Natural killer cell (primary cell): ENCODE measurements around the gene BCL3. TPM values are rescaled to one million over a fixed set of nuclear protein-coding genes. Genes with fewer than 3 reads are reported as not detected.

Experiments
- ATAC-seq, 3 donors: fragments of 150-1000 bp in 2 of 3; fragments of 200-7000 bp in 1 of 3; cut with Tn5 transposase; 1 replicate in 1 of 3; 2 replicates in 2 of 3; pipeline ENCODE4 v1.10.0; 2021; ENCODE audit warnings: mild to moderate bottlenecking in 2 of 3, moderate library complexity in 2 of 3
- DNase-seq, 2 donors: peaks; one replicate each; pipeline versions ENCODE4 v3.0.0 to v3.0.0-alpha.2; 2013 to 2021; ENCODE audit warnings: mixed read lengths in 1 of 2
- H3K27ac ChIP-seq: one replicate; pipeline ENCODE4 v1.5.1; 2013; ENCODE audit warnings: mild to moderate bottlenecking, low read length
- H3K27me3 ChIP-seq: one replicate; pipeline ENCODE4 v1.6.1; 2013; ENCODE audit warnings: low read length; ENCODE audit not compliant: control insufficient read depth, insufficient read depth
- H3K36me3 ChIP-seq: one replicate; pipeline ENCODE4 v1.6.1; 2013; ENCODE audit warnings: low read length; ENCODE audit not compliant: control insufficient read depth, insufficient read depth
- H3K4me1 ChIP-seq: one replicate; pipeline ENCODE4 v1.6.1; 2013; ENCODE audit warnings: low read length; ENCODE audit not compliant: control insufficient read depth, insufficient read depth
- H3K4me3 ChIP-seq: one replicate; pipeline ENCODE4 v1.5.1; 2013; ENCODE audit warnings: low read length
- H3K9me3 ChIP-seq: one replicate; pipeline ENCODE4 v1.6.1; 2013; ENCODE audit warnings: low read length; ENCODE audit not compliant: control insufficient read depth, insufficient read depth
- H3K27ac Mint-ChIP-seq, 2 donors: one replicate each; pipeline ENCODE4 v1.8.0; 2022; ENCODE audit warnings: mild to moderate bottlenecking in 2 of 2, mixed read lengths in 2 of 2, moderate library complexity in 1 of 2
- H3K27me3 Mint-ChIP-seq, 2 donors: one replicate each; pipeline ENCODE4 v1.8.0; 2022; ENCODE audit warnings: low read depth in 2 of 2, mixed read lengths in 2 of 2
- H3K36me3 Mint-ChIP-seq: one replicate; pipeline ENCODE4 v1.8.0; 2022; ENCODE audit warnings: mixed read lengths
- H3K4me1 Mint-ChIP-seq, 2 donors: one replicate each; pipeline ENCODE4 v1.8.0; 2022; ENCODE audit warnings: mixed read lengths in 2 of 2
- H3K4me3 Mint-ChIP-seq: one replicate; pipeline ENCODE4 v1.8.0; 2022; ENCODE audit warnings: mild to moderate bottlenecking, moderate library complexity, mixed read lengths
- H3K9me3 Mint-ChIP-seq, 2 donors: one replicate each; pipeline ENCODE4 v1.8.0; 2022; ENCODE audit warnings: mixed read lengths in 2 of 2
- WGBS: methylation state at CpG from one replicate; pipeline ENCODE4 v1.1.7; 2013; ENCODE audit warnings: missing lambda C conversion rate; ENCODE audit not compliant: insufficient coverage; 5-methylcytosine and 5-hydroxymethylcytosine counted together
- intact Hi-C: fragments of 100-400 bp; cut with micrococcal nuclease; formaldehyde crosslinking; loops from one replicate; pipeline ENCODE4 v1.14.2; 2022
- total RNA-seq, 4 donors: library from RNA; stranded (reverse); fragments of 120-200 nt in 1 of 4; gene quantifications; one replicate each; pipeline versions ENCODE4 v1.2.3 to v1.2.4, GENCODE V29; 2013 to 2022
- TF ChIP-seq, protein P1 (sequence below): fragments of 200-600 bp; IDR thresholded peaks from one replicate; pipeline ENCODE4 v1.8.0; 2022; ENCODE audit warnings: antibody characterized with exemption

BCL3 gene
- total RNA-seq, 3 donors from 2014 or later (not counting 1 experiment from before 2014, with no cell fraction given) = 152 to 199 (median 164) TPM

DNA sequence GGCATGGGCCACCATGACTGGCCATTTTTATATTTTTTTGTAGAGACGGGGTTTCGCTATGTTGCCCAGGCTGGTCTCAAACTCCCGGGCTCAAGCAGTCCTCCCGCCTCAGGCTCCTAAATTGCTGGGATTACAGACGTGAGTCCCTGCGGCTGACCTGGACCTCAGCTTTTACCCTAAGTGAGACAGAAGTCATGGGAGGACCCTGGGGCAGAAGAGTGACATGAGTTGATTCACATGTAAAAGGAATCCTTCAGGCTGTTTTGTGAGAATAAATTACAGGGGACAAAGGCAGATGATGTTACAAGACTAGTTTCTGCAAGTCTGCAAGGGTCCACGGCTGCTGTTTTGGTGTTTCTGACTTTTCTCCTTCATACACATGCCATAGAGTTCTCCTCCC lies 57.8 kb downstream of the BCL3 start:
- no peaks in the 10 kb centered on the region for H3K36me3 Mint-ChIP-seq

DNA sequence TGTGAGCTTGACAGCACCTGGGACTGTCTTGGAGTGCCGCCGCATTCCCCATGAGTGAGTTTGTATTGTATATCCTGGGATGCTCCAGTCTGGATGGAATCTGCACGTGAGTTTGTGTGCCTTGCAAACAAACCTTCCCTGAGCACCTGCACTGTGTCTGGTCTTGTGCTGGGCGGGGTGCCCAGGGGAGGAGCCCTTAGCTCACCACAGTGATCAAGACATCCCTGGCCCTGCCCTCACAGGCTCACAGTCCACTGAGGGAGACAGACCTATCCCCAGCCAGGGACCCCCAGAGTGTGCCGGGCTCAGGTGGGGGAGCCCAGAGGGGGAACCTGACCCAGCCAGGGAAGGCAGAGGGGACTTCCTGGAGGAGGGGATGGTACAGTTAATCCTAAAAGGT lies 58.7 kb downstream of the BCL3 start:
- 82% methylated on average over 5 of the region's 5 CpGs for WGBS
- TF ChIP-seq, protein P1, sequence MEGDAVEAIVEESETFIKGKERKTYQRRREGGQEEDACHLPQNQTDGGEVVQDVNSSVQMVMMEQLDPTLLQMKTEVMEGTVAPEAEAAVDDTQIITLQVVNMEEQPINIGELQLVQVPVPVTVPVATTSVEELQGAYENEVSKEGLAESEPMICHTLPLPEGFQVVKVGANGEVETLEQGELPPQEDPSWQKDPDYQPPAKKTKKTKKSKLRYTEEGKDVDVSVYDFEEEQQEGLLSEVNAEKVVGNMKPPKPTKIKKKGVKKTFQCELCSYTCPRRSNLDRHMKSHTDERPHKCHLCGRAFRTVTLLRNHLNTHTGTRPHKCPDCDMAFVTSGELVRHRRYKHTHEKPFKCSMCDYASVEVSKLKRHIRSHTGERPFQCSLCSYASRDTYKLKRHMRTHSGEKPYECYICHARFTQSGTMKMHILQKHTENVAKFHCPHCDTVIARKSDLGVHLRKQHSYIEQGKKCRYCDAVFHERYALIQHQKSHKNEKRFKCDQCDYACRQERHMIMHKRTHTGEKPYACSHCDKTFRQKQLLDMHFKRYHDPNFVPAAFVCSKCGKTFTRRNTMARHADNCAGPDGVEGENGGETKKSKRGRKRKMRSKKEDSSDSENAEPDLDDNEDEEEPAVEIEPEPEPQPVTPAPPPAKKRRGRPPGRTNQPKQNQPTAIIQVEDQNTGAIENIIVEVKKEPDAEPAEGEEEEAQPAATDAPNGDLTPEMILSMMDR = no peak
- H3K27me3 Mint-ChIP-seq = peaks cover 0 to 10% of the 10 kb centered on the region in 2 donors
- no peak overlapping the region for H3K4me3 Mint-ChIP-seq
- Histone ChIP-seq H3K9me3 (no peaks in the 10 kb centered on the region), H3K36me3 (no peaks in the 10 kb centered on the region), H3K4me3 (no peak overlapping the region), H3K27ac (no peak overlapping the region), H3K27me3 (peaks cover 8% of the 10 kb centered on the region), H3K4me1 (peaks cover 11% of the 10 kb centered on the region)
- DNase-seq = no peak
- no peaks in the 10 kb centered on the region for H3K36me3 Mint-ChIP-seq
- intact Hi-C loops = loop anchor here (10.0 kb wide), 1 partner anchor 248 kb away; no protein-coding TSS in a partner anchor
- H3K4me1 Mint-ChIP-seq = peaks cover 0 to 3% of the 10 kb centered on the region in 2 donors
- H3K27ac Mint-ChIP-seq = no peak overlapping the region
- no peak for ATAC-seq
- H3K9me3 Mint-ChIP-seq = no peaks in the 10 kb centered on the region

More for the DNA sequence above, 57.8 kb downstream of the BCL3 start:
- Mint-ChIP-seq H3K4me3 (no peak overlapping the region), H3K27me3 (peaks cover 0 to 10% of the 10 kb centered on the region in 2 donors), H3K27ac (no peak overlapping the region), H3K9me3 (no peaks in the 10 kb centered on the region), H3K4me1 (peaks cover 0 to 3% of the 10 kb centered on the region in 2 donors)
- Histone ChIP-seq H3K36me3 (no peaks in the 10 kb centered on the region), H3K4me1 (peaks cover 11% of the 10 kb centered on the region), H3K9me3 (no peaks in the 10 kb centered on the region), H3K4me3 (no peak overlapping the region), H3K27ac (no peak overlapping the region), H3K27me3 (peaks cover 8% of the 10 kb centered on the region)
- DNase-seq (no peak), ATAC-seq (no peak)
- WGBS = 90% methylated on average over 7 of the region's 7 CpGs
- intact Hi-C loops = loop anchor here (10.0 kb wide), 1 partner anchor 249 kb away; no protein-coding TSS in a partner anchor
- TF ChIP-seq, protein P1 = no peak

DNA sequence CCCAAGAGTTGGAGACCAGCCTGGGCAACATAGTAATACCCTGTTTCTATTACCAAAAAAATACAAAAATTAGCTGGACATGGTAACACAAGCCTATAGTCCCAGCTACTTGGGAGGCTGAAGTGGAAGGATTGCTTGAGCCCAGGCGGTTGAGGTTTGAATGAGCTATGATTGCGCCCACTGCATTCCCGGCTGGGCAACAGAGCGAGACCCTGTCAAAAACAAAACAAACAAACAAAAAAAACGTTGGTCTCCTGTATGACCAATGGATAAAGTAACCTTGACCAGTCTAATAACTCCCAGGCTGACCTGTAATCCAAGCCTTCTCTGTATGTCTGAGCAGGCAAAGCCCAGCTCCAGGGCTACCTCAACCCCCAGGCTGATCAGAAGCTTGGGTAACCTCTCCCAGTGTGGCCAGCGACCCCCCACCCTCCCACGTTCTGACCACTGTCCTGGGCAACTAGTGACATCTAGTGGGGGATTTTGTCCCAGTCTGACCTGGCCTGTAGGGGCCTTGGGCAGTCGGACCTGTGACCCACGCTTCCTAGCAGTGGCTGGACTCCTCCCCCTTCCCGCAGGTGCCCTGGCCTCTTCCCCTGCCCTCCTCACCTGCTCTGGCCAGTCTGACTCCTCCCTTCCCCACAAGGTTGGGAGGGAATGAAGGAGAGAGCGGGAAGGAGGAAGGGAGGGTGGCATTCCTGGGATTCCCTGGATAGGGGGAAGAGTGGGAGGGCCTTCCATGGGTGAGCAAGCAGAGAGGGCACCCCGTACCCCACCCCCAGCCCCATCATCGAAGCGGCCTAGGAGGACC lies 59.3 kb downstream of the BCL3 start:
- Histone ChIP-seq H3K4me3 (no peak overlapping the region), H3K4me1 (peaks cover 11% of the 10 kb centered on the region), H3K9me3 (no peaks in the 10 kb centered on the region), H3K27me3 (peaks cover 8% of the 10 kb centered on the region), H3K36me3 (no peaks in the 10 kb centered on the region), H3K27ac (no peak overlapping the region)
- ATAC-seq (no peak), DNase-seq (no peak)
- H3K27ac Mint-ChIP-seq = no peak overlapping the region
- H3K4me1 Mint-ChIP-seq = peaks cover 0 to 3% of the 10 kb centered on the region in 2 donors
- TF ChIP-seq, protein P1 = no peak
- peaks cover 0 to 10% of the 10 kb centered on the region in 2 donors for H3K27me3 Mint-ChIP-seq
- H3K4me3 Mint-ChIP-seq = no peak overlapping the region
- 38% methylated on average over 11 of the region's 14 CpGs for WGBS
- no peaks in the 10 kb centered on the region for H3K9me3 Mint-ChIP-seq
- intact Hi-C loops = loop anchor here (10.0 kb wide), 1 partner anchor 247 kb away; no protein-coding TSS in a partner anchor
- no peaks in the 10 kb centered on the region for H3K36me3 Mint-ChIP-seq
